Measurements from ENCODE around the gene SPECC1. TPM values are rescaled to one million over a fixed set of nuclear protein-coding genes. Genes with fewer than 3 reads are reported as not detected.
"Not testable (repeated sequence)": the region's sequence is repeated elsewhere in the genome, so short reads cannot be mapped to it uniquely, and the experiment has no call there.

SPECC1 gene
- total RNA-seq, 1 experiment from 2014 or later, result 43.5 TPM

GRCh38 chr17:20012017-20012536, 2.9 kb downstream of the SPECC1 start:
- ATAC-seq (no peak), DNase-seq (ENCODE audit: low read depth, low spot score) (no peak)
- ChIA-PET CTCF (interaction anchor here (1.3 to 2.7 kb wide), 2 partner anchors 19 to 83 kb away, joined by 3 to 12 read pairs; no protein-coding TSS in a partner anchor), RAD21 (ENCODE audit: low non-redundant PET in 1 of 2, low total read pairs in 2 of 2, uncharacterized antibody in 2 of 2, unreplicated experiment in 2 of 2) (no interaction called here), POLR2A (no interaction called here)
- Histone ChIP-seq H3K9me2 (ENCODE audit: insufficient read depth) (no peaks in the 10 kb centered on the region), H3K9me3 (ENCODE audit: control insufficient read depth in 1 of 2, insufficient read depth in 1 of 2, low read depth in 1 of 2, low read length in 2 of 2) (no peaks in the 10 kb centered on the region), H3K4me1 (ENCODE audit: control insufficient read depth in 1 of 2, insufficient read depth in 2 of 2, low read length in 2 of 2) (peaks cover 5 to 25% of the 10 kb centered on the region in 2 experiments; a peak in 2 of 4 replicates), H3K9ac (ENCODE audit: low read length) (no peak overlapping the region), H3K4me2 (ENCODE audit: low read length) (no peak overlapping the region), H3K4me3 (replicated peaks in 1 of 2; ENCODE audit: low read depth in 1 of 2, low read length in 2 of 2) (no peak overlapping the region), H3K36me3 (ENCODE audit: control insufficient read depth in 1 of 2, insufficient read depth in 2 of 2, low read length in 2 of 2) (no peaks in the 10 kb centered on the region), H4K20me1 (ENCODE audit: insufficient read depth) (no peaks in the 10 kb centered on the region), H3K27ac (ENCODE audit: low read depth, low read length) (no peak overlapping the region), H2AFZ (ENCODE audit: low read depth, low read length, poor library complexity, severe bottlenecking) (no peak overlapping the region), H3K79me2 (ENCODE audit: insufficient read depth, low read length) (no peaks in the 10 kb centered on the region), H3K27me3 (ENCODE audit: insufficient read depth, low read length) (0 out of 2 replicates have a peak, but pooled peaks cover 5% of the 10 kb centered on the region)
- intact Hi-C loops (cut with micrococcal nuclease), result no loop called here
- no TSS peak for BruUV-seq (replicated peaks)
- TF ChIP-seq CEBPB (IDR thresholded peaks at IDR 0.05; ENCODE audit: low read depth) (no peak), FOSL1 (IDR thresholded peaks at IDR 0.05; ENCODE audit: low read depth) (no peak), ZBTB33 (IDR thresholded peaks at IDR 0.05; ENCODE audit: extremely low read depth, insufficient replicate concordance, low read length) (no peak), EZH2phosphoT487 (IDR thresholded peaks at IDR 0.05; ENCODE audit: borderline replicate concordance) (no peak), SRF (IDR thresholded peaks at IDR 0.05; ENCODE audit: low read depth) (no peak), TCF7L2 (IDR thresholded peaks at IDR 0.05; ENCODE audit: borderline replicate concordance, extremely low read depth, insufficient read depth, insufficient read length) (no peak), POLR2A (IDR thresholded peaks at IDR 0.05; ENCODE audit: borderline replicate concordance, extremely low read depth, insufficient read depth, insufficient read length) (no peak), POLR2AphosphoS5 (IDR thresholded peaks at IDR 0.05; ENCODE audit: low read depth, low read length) (no peak)
- TF ChIP-seq, protein P1, sequence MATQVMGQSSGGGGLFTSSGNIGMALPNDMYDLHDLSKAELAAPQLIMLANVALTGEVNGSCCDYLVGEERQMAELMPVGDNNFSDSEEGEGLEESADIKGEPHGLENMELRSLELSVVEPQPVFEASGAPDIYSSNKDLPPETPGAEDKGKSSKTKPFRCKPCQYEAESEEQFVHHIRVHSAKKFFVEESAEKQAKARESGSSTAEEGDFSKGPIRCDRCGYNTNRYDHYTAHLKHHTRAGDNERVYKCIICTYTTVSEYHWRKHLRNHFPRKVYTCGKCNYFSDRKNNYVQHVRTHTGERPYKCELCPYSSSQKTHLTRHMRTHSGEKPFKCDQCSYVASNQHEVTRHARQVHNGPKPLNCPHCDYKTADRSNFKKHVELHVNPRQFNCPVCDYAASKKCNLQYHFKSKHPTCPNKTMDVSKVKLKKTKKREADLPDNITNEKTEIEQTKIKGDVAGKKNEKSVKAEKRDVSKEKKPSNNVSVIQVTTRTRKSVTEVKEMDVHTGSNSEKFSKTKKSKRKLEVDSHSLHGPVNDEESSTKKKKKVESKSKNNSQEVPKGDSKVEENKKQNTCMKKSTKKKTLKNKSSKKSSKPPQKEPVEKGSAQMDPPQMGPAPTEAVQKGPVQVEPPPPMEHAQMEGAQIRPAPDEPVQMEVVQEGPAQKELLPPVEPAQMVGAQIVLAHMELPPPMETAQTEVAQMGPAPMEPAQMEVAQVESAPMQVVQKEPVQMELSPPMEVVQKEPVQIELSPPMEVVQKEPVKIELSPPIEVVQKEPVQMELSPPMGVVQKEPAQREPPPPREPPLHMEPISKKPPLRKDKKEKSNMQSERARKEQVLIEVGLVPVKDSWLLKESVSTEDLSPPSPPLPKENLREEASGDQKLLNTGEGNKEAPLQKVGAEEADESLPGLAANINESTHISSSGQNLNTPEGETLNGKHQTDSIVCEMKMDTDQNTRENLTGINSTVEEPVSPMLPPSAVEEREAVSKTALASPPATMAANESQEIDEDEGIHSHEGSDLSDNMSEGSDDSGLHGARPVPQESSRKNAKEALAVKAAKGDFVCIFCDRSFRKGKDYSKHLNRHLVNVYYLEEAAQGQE (IDR thresholded peaks at IDR 0.05; ENCODE audit: low read depth), result no peak

- H3K27ac ChIP-seq (ENCODE audit: low read depth, low read length); H4K20me1 ChIP-seq (ENCODE audit: insufficient read depth); intact Hi-C loops (cut with micrococcal nuclease); H3K9me2 ChIP-seq (ENCODE audit: insufficient read depth); POLR2A ChIA-PET; H3K9me3 ChIP-seq (ENCODE audit: control insufficient read depth in 1 of 2, insufficient read depth in 1 of 2, low read depth in 1 of 2, low read length in 2 of 2); H3K4me1 ChIP-seq (ENCODE audit: control insufficient read depth in 1 of 2, insufficient read depth in 2 of 2, low read length in 2 of 2); ATAC-seq; H3K4me3 ChIP-seq (replicated peaks in 1 of 2; ENCODE audit: low read depth in 1 of 2, low read length in 2 of 2); CTCF ChIA-PET; H2AFZ ChIP-seq (ENCODE audit: low read depth, low read length, poor library complexity, severe bottlenecking); H3K4me2 ChIP-seq (ENCODE audit: low read length); DNase-seq (ENCODE audit: low read depth, low spot score); H3K79me2 ChIP-seq (ENCODE audit: insufficient read depth, low read length); RAD21 ChIA-PET (ENCODE audit: low non-redundant PET in 1 of 2, low total read pairs in 2 of 2, uncharacterized antibody in 2 of 2, unreplicated experiment in 2 of 2); BruUV-seq (replicated peaks); H3K27me3 ChIP-seq (ENCODE audit: insufficient read depth, low read length); H3K36me3 ChIP-seq (ENCODE audit: control insufficient read depth in 1 of 2, insufficient read depth in 2 of 2, low read length in 2 of 2); H3K9ac ChIP-seq (ENCODE audit: low read length): not testable (repeated sequence)
These were observed 7.4 kb downstream of the SPECC1 start for GRCh38 chr17:20016475-20016992.

Measured in HCT116 (cell line).